ENCODE results near the gene NRM.
"Not testable (repeated sequence)": the region's sequence is repeated elsewhere in the genome, so short reads cannot be mapped to it uniquely, and the experiment has no call there.

- TF ChIP-seq, protein P1, sequence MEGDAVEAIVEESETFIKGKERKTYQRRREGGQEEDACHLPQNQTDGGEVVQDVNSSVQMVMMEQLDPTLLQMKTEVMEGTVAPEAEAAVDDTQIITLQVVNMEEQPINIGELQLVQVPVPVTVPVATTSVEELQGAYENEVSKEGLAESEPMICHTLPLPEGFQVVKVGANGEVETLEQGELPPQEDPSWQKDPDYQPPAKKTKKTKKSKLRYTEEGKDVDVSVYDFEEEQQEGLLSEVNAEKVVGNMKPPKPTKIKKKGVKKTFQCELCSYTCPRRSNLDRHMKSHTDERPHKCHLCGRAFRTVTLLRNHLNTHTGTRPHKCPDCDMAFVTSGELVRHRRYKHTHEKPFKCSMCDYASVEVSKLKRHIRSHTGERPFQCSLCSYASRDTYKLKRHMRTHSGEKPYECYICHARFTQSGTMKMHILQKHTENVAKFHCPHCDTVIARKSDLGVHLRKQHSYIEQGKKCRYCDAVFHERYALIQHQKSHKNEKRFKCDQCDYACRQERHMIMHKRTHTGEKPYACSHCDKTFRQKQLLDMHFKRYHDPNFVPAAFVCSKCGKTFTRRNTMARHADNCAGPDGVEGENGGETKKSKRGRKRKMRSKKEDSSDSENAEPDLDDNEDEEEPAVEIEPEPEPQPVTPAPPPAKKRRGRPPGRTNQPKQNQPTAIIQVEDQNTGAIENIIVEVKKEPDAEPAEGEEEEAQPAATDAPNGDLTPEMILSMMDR (IDR thresholded peaks at IDR 0.05) = not testable (repeated sequence)
- TF ChIP-seq POLR2A, EP300 (IDR thresholded peaks at IDR 0.05): not testable (repeated sequence)
Measured at GRCh38 chr6:30723159-30723842, 32.5 kb upstream of the NRM start.
